ENCODE measurements around the gene CYB561D2. TPM values are rescaled to one million over a fixed set of nuclear protein-coding genes. Genes with fewer than 3 reads are reported as not detected.
A peak's percentile ranks its signal among the peaks of the same experiment; 100 is the strongest.

CYB561D2 gene
- polyA plus RNA-seq, 4 donors: 25.8 to 39.1 (median 30.9) TPM

GRCh38 chr3:50314816-50315215, 35.8 kb upstream of the CYB561D2 start:
- Histone ChIP-seq H3K9me3 (ENCODE audit: control insufficient read depth in 2 of 2, insufficient read depth in 1 of 2, low read depth in 1 of 2, low read length in 1 of 2) (no peaks in the 10 kb centered on the region), H3K27ac (ENCODE audit: low read depth in 1 of 3, low read length in 2 of 3) (no peak overlapping the region), H3K4me3 (ENCODE audit: low read depth in 1 of 3, low read length in 3 of 3) (no peak overlapping the region), H3K4me1 (ENCODE audit: control insufficient read depth in 3 of 3, insufficient read depth in 2 of 3, low read depth in 1 of 3, low read length in 2 of 3) (peaks cover 0 to 37% (median 4%) of the 10 kb centered on the region in 3 donors), H3K27me3 (ENCODE audit: control insufficient read depth in 3 of 3, insufficient read depth in 3 of 3, low read length in 3 of 3) (no peaks in the 10 kb centered on the region), H3K36me3 (ENCODE audit: control insufficient read depth in 3 of 3, insufficient read depth in 2 of 3, low read depth in 1 of 3, low read length in 3 of 3) (peaks cover 0 to 53% (median 0%) of the 10 kb centered on the region in 3 donors)
- no peak for FAIRE-seq
- 95 to 100% (median 97%) methylated on average over 4 of the region's 4 CpGs for WGBS, 3 donors
- DNase-seq: no peak

GRCh38 chr3:50316657-50317242, 33.9 kb upstream of the CYB561D2 start:
- Histone ChIP-seq H3K4me3 (ENCODE audit: low read depth in 1 of 3, low read length in 3 of 3) (no peak overlapping the region), H3K4me1 (ENCODE audit: control insufficient read depth in 3 of 3, insufficient read depth in 2 of 3, low read depth in 1 of 3, low read length in 2 of 3) (peaks cover 3 to 44% (median 5%) of the 10 kb centered on the region in 3 donors), H3K9me3 (ENCODE audit: control insufficient read depth in 2 of 2, insufficient read depth in 1 of 2, low read depth in 1 of 2, low read length in 1 of 2) (no peaks in the 10 kb centered on the region), H3K27me3 (ENCODE audit: control insufficient read depth in 3 of 3, insufficient read depth in 3 of 3, low read length in 3 of 3) (no peaks in the 10 kb centered on the region), H3K27ac (ENCODE audit: low read depth in 1 of 3, low read length in 2 of 3) (peak overlapping the region; percentile 84 to 90 (median 85)), H3K36me3 (ENCODE audit: control insufficient read depth in 3 of 3, insufficient read depth in 2 of 3, low read depth in 1 of 3, low read length in 3 of 3) (peaks cover 0 to 60% (median 0%) of the 10 kb centered on the region in 3 donors)
- 8 to 45% (median 22%) methylated on average over 9 of the region's 9 CpGs for WGBS, 3 donors
- FAIRE-seq (no peak), DNase-seq (peak; percentile 91 to 92)

GRCh38 chr3:50317300-50317699, 33.4 kb upstream of the CYB561D2 start:
- DNase-seq (peak; percentile 24 to 64), FAIRE-seq (no peak)
- no peaks in the 10 kb centered on the region for H3K27me3 ChIP-seq (ENCODE audit: control insufficient read depth in 3 of 3, insufficient read depth in 3 of 3, low read length in 3 of 3)
- peaks cover 0 to 60% (median 0%) of the 10 kb centered on the region in 3 donors for H3K36me3 ChIP-seq (ENCODE audit: control insufficient read depth in 3 of 3, insufficient read depth in 2 of 3, low read depth in 1 of 3, low read length in 3 of 3)
- no peaks in the 10 kb centered on the region for H3K9me3 ChIP-seq (ENCODE audit: control insufficient read depth in 2 of 2, insufficient read depth in 1 of 2, low read depth in 1 of 2, low read length in 1 of 2)
- H3K4me3 ChIP-seq (ENCODE audit: low read depth in 1 of 3, low read length in 3 of 3): no peak overlapping the region
- peaks cover 3 to 49% (median 5%) of the 10 kb centered on the region in 3 donors for H3K4me1 ChIP-seq (ENCODE audit: control insufficient read depth in 3 of 3, insufficient read depth in 2 of 3, low read depth in 1 of 3, low read length in 2 of 3)
- peak overlapping the region; percentile 84 to 90 (median 85) for H3K27ac ChIP-seq (ENCODE audit: low read depth in 1 of 3, low read length in 2 of 3)
- 21 to 50% (median 44%) methylated on average over 6 of the region's 6 CpGs for WGBS, 3 donors

GRCh38 chr3:50318163-50318562, 32.5 kb upstream of the CYB561D2 start:
- DNase-seq (no peak), FAIRE-seq (no peak)
- WGBS, 3 donors: 78 to 84% (median 82%) methylated on average over 11 of the region's 11 CpGs
- no peaks in the 10 kb centered on the region for H3K27me3 ChIP-seq (ENCODE audit: control insufficient read depth in 3 of 3, insufficient read depth in 3 of 3, low read length in 3 of 3)
- no peaks in the 10 kb centered on the region for H3K9me3 ChIP-seq (ENCODE audit: control insufficient read depth in 2 of 2, insufficient read depth in 1 of 2, low read depth in 1 of 2, low read length in 1 of 2)
- no peak overlapping the region for H3K27ac ChIP-seq (ENCODE audit: low read depth in 1 of 3, low read length in 2 of 3)
- peaks cover 0 to 60% (median 0%) of the 10 kb centered on the region in 3 donors for H3K36me3 ChIP-seq (ENCODE audit: control insufficient read depth in 3 of 3, insufficient read depth in 2 of 3, low read depth in 1 of 3, low read length in 3 of 3)
- H3K4me3 ChIP-seq (ENCODE audit: low read depth in 1 of 3, low read length in 3 of 3): no peak overlapping the region
- peaks cover 3 to 58% (median 5%) of the 10 kb centered on the region in 3 donors for H3K4me1 ChIP-seq (ENCODE audit: control insufficient read depth in 3 of 3, insufficient read depth in 2 of 3, low read depth in 1 of 3, low read length in 2 of 3)

- WGBS, 3 donors: 78 to 83% (median 81%) methylated on average over 10 of the region's 10 CpGs
- no peak for DNase-seq
These were observed 32.0 kb upstream of the CYB561D2 start for GRCh38 chr3:50318615-50319014.

GRCh38 chr3:50319181-50319893, 31.3 kb upstream of the CYB561D2 start:
- H3K4me1 ChIP-seq (ENCODE audit: control insufficient read depth in 3 of 3, insufficient read depth in 2 of 3, low read depth in 1 of 3, low read length in 2 of 3): peaks cover 3 to 70% (median 5%) of the 10 kb centered on the region in 3 donors
- DNase-seq (no peak), FAIRE-seq (no peak)
- no peaks in the 10 kb centered on the region for H3K9me3 ChIP-seq (ENCODE audit: control insufficient read depth in 2 of 2, insufficient read depth in 1 of 2, low read depth in 1 of 2, low read length in 1 of 2)
- no peaks in the 10 kb centered on the region for H3K27me3 ChIP-seq (ENCODE audit: control insufficient read depth in 3 of 3, insufficient read depth in 3 of 3, low read length in 3 of 3)
- no peak overlapping the region for H3K27ac ChIP-seq (ENCODE audit: low read depth in 1 of 3, low read length in 2 of 3)
- peaks cover 0 to 58% (median 3%) of the 10 kb centered on the region in 3 donors for H3K36me3 ChIP-seq (ENCODE audit: control insufficient read depth in 3 of 3, insufficient read depth in 2 of 3, low read depth in 1 of 3, low read length in 3 of 3)
- no peak overlapping the region for H3K4me3 ChIP-seq (ENCODE audit: low read depth in 1 of 3, low read length in 3 of 3)
- WGBS, 3 donors: 85 to 95% (median 92%) methylated on average over 16 of the region's 16 CpGs

More at GRCh38 chr3:50318615-50319014, 32.0 kb upstream of the CYB561D2 start:
- Histone ChIP-seq H3K4me1 (ENCODE audit: control insufficient read depth in 3 of 3, insufficient read depth in 2 of 3, low read depth in 1 of 3, low read length in 2 of 3) (peaks cover 3 to 62% (median 5%) of the 10 kb centered on the region in 3 donors), H3K9me3 (ENCODE audit: control insufficient read depth in 2 of 2, insufficient read depth in 1 of 2, low read depth in 1 of 2, low read length in 1 of 2) (no peaks in the 10 kb centered on the region), H3K36me3 (ENCODE audit: control insufficient read depth in 3 of 3, insufficient read depth in 2 of 3, low read depth in 1 of 3, low read length in 3 of 3) (peaks cover 0 to 60% (median 0%) of the 10 kb centered on the region in 3 donors), H3K27ac (ENCODE audit: low read depth in 1 of 3, low read length in 2 of 3) (no peak overlapping the region), H3K4me3 (ENCODE audit: low read depth in 1 of 3, low read length in 3 of 3) (no peak overlapping the region), H3K27me3 (ENCODE audit: control insufficient read depth in 3 of 3, insufficient read depth in 3 of 3, low read length in 3 of 3) (no peaks in the 10 kb centered on the region)
- no peak for FAIRE-seq

GRCh38 chr3:50319894-50320625, 30.6 kb upstream of the CYB561D2 start:
- whole genome bisulfite sequencing, 3 donors: 77 to 85% (median 81%) methylated on average over 29 of the region's 29 CpGs
- FAIRE-seq: no peak
- no peak for DNase-seq
- H3K9me3 ChIP-seq (ENCODE audit: control insufficient read depth in 2 of 2, insufficient read depth in 1 of 2, low read depth in 1 of 2, low read length in 1 of 2): no peaks in the 10 kb centered on the region
- peak overlapping the region; percentile 61 to 72 (median 69) for H3K4me3 ChIP-seq (ENCODE audit: low read depth in 1 of 3, low read length in 3 of 3)
- H3K27ac ChIP-seq (ENCODE audit: low read depth in 1 of 3, low read length in 2 of 3): peak overlapping the region; percentile 35 to 96 (median 94)
- peaks cover 3 to 71% (median 5%) of the 10 kb centered on the region in 3 donors for H3K4me1 ChIP-seq (ENCODE audit: control insufficient read depth in 3 of 3, insufficient read depth in 2 of 3, low read depth in 1 of 3, low read length in 2 of 3)
- H3K36me3 ChIP-seq (ENCODE audit: control insufficient read depth in 3 of 3, insufficient read depth in 2 of 3, low read depth in 1 of 3, low read length in 3 of 3): peaks cover 0 to 55% (median 3%) of the 10 kb centered on the region in 3 donors
- H3K27me3 ChIP-seq (ENCODE audit: control insufficient read depth in 3 of 3, insufficient read depth in 3 of 3, low read length in 3 of 3): no peaks in the 10 kb centered on the region

GRCh38 chr3:50320853-50321335, 29.8 kb upstream of the CYB561D2 start:
- no peaks in the 10 kb centered on the region for H3K27me3 ChIP-seq (ENCODE audit: control insufficient read depth in 3 of 3, insufficient read depth in 3 of 3, low read length in 3 of 3)
- H3K4me3 ChIP-seq (ENCODE audit: low read depth in 1 of 3, low read length in 3 of 3): peak overlapping the region; percentile 61 to 72 (median 69)
- H3K4me1 ChIP-seq (ENCODE audit: control insufficient read depth in 3 of 3, insufficient read depth in 2 of 3, low read depth in 1 of 3, low read length in 2 of 3): peaks cover 3 to 71% (median 5%) of the 10 kb centered on the region in 3 donors
- H3K27ac ChIP-seq (ENCODE audit: low read depth in 1 of 3, low read length in 2 of 3): peak overlapping the region; percentile 35 to 96 (median 94)
- FAIRE-seq: no peak
- 0% methylated on average over 29 to 45 of the region's 45 CpGs for WGBS, 3 donors
- H3K9me3 ChIP-seq (ENCODE audit: control insufficient read depth in 2 of 2, insufficient read depth in 1 of 2, low read depth in 1 of 2, low read length in 1 of 2): no peaks in the 10 kb centered on the region
- peaks cover 0 to 57% (median 3%) of the 10 kb centered on the region in 3 donors for H3K36me3 ChIP-seq (ENCODE audit: control insufficient read depth in 3 of 3, insufficient read depth in 2 of 3, low read depth in 1 of 3, low read length in 3 of 3)
- DNase-seq: peak; percentile 79 to 95

Measured in small intestine (tissue), 7 donors.